Upper lobe of left lung (tissue), 4 donors: ENCODE results near the gene RETNLB.

ENCODE experiments used
- EP300 ChIP-seq, 4 donors: sonication (generic); formaldehyde crosslinking; IDR thresholded peaks; one replicate each; pipeline ENCODE4 v1.5.1; 2017; ENCODE audit warnings: antibody characterized with exemption in 4 of 4, control low read depth in 2 of 4
- POLR2A ChIP-seq, 4 donors: fragments of 450-650 bp; IDR thresholded peaks; one replicate each; pipeline ENCODE4 v1.5.1; 2016 to 2017; ENCODE audit warnings: antibody characterized with exemption in 4 of 4, mild to moderate bottlenecking in 2 of 4
- POLR2AphosphoS5 ChIP-seq, 2 donors: sonication (generic); formaldehyde crosslinking; IDR thresholded peaks; one replicate each; pipeline ENCODE4 v1.5.1; 2017; ENCODE audit warnings: antibody characterized with exemption in 2 of 2
- TF ChIP-seq, protein P1 (sequence below), 6 experiments: fragments of 450-650 bp in 4 of 6; fragments of 200-600 bp in 2 of 6; sonication (generic) in 2 of 6; IDR thresholded peaks; one replicate each; pipeline ENCODE4 v1.5.1; 2016 to 2019; ENCODE audit warnings: antibody characterized with exemption in 6 of 6

DNA sequence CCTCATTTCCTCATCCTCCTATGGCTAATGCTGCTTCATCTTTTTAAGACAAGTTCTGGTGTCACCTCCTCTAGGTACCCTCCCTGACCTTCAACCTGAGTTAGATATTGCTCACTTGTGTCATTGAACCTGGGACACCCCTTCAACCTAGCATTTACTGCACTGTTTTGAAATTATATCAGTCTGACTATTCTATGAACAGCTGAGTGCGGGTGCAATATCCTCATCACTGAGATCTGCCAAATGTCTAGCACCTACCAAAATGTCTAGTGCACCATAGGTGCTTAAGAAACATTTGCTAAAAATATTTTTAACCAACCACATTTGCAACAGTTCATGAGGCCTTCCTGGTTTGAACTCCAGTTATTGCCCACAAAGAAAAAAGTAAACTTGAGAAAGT, 34.5 kb downstream of the RETNLB start:
- TF ChIP-seq, protein P1, sequence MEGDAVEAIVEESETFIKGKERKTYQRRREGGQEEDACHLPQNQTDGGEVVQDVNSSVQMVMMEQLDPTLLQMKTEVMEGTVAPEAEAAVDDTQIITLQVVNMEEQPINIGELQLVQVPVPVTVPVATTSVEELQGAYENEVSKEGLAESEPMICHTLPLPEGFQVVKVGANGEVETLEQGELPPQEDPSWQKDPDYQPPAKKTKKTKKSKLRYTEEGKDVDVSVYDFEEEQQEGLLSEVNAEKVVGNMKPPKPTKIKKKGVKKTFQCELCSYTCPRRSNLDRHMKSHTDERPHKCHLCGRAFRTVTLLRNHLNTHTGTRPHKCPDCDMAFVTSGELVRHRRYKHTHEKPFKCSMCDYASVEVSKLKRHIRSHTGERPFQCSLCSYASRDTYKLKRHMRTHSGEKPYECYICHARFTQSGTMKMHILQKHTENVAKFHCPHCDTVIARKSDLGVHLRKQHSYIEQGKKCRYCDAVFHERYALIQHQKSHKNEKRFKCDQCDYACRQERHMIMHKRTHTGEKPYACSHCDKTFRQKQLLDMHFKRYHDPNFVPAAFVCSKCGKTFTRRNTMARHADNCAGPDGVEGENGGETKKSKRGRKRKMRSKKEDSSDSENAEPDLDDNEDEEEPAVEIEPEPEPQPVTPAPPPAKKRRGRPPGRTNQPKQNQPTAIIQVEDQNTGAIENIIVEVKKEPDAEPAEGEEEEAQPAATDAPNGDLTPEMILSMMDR (IDR thresholded peaks at IDR 0.05): no peak
- TF ChIP-seq POLR2AphosphoS5 (IDR thresholded peaks at IDR 0.05) (no peak), POLR2A (IDR thresholded peaks at IDR 0.05) (no peak), EP300 (IDR thresholded peaks at IDR 0.05) (no peak)
